ENCODE results near the gene ATXN7L1.

- TF ChIP-seq POLR2AphosphoS5 (IDR thresholded peaks at IDR 0.05; ENCODE audit: insufficient read depth in 1 of 2, low read depth in 1 of 2), result no peak
- TF ChIP-seq CTCF (IDR thresholded peaks at IDR 0.05), result no peak
- no peak for TF ChIP-seq POLR2A (IDR thresholded peaks at IDR 0.05)
Measured at GRCh38 chr7:105693576-105693975, 182.8 kb downstream of the ATXN7L1 start.
